HCT116 (cell line): Measurements from ENCODE around the gene TESPA1. TPM values are rescaled to one million over a fixed set of nuclear protein-coding genes. Genes with fewer than 3 reads are reported as not detected.

Experiments
- ATAC-seq: fragments of 200-7000 bp; cut with Tn5 transposase; 2 replicates; pipeline ENCODE4 v1.9.1; 2020; ENCODE audit warnings: mild to moderate bottlenecking, moderate library complexity
- BruUV-seq: library from RNA; stranded (reverse); fragments of 400-500 nt; replicated peaks from 2 replicates; lab custom pipeline; 2021; lab: Mats Ljungman, UMichigan
- CTCF ChIA-PET: fragments of 300-600 bp; sonication (Branson Sonifier 250); formaldehyde crosslinking; loops from one replicate; lab custom pipeline; 2021; ENCODE audit warnings: antibody characterized with exemption; lab: Charles Lee
- POLR2A ChIA-PET: fragments of 300-600, 350-600 bp; sonication (Branson Sonifier 250); formaldehyde crosslinking; loops from one replicate; lab custom pipeline; 2021; ENCODE audit warnings: antibody characterized with exemption; lab: Charles Lee
- RAD21 ChIA-PET, 2 experiments: fragments of 300-600 bp; sonication (Branson Sonifier 250); formaldehyde crosslinking; loops; one replicate each; lab custom pipeline; 2023; ENCODE audit warnings: low total read pairs in 2 of 2; ENCODE audit not compliant: uncharacterized antibody in 2 of 2, unreplicated experiment in 2 of 2, low non-redundant PET in 1 of 2; lab: Charles Lee
- DNase-seq: peaks from one replicate; pipeline ENCODE4 v3.0.0-alpha.2; 2010; ENCODE audit warnings: low read depth, low spot score
- H2AFZ ChIP-seq: fragments of 200-600 bp; shearing (Covaris generic), sonication (generic); 2 replicates; pipeline ENCODE4 v1.6.1; 2017; ENCODE audit warnings: low read depth, mixed run types, mixed read lengths, antibody characterized with exemption, low read length; ENCODE audit not compliant: poor library complexity, severe bottlenecking
- H3K27ac ChIP-seq: 2 replicates; pipeline ENCODE4 v1.5.1; 2012; ENCODE audit warnings: low read depth, low read length
- H3K27me3 ChIP-seq: fragments of 200-600 bp; sonication (generic); 2 replicates; pipeline ENCODE4 v1.6.1; 2016; ENCODE audit warnings: mixed run types, low read length, mixed read lengths; ENCODE audit not compliant: insufficient read depth
- H3K36me3 ChIP-seq, 2 experiments: fragments of 200-500 bp in 1 of 2; fragments of 200-600 bp in 1 of 2; sonication (Bioruptor generic) in 1 of 2; sonication (generic) in 1 of 2; 2 replicates each; pipeline versions ENCODE4 v1.5.1 to v1.6.1; 2014 to 2016; ENCODE audit warnings: low read length in 2 of 2, inconsistent platforms in 1 of 2, mixed read lengths in 1 of 2, mixed run types in 1 of 2; ENCODE audit not compliant: insufficient read depth in 2 of 2, control insufficient read depth in 1 of 2
- H3K4me1 ChIP-seq, 2 experiments: fragments of 200-600 bp in 1 of 2; sonication (generic) in 1 of 2; 2 replicates each; pipeline versions ENCODE4 v1.5.1 to v1.6.1; 2012 to 2017; ENCODE audit warnings: low read length in 2 of 2, inconsistent platforms in 1 of 2, mild to moderate bottlenecking in 1 of 2, mixed read lengths in 1 of 2, mixed run types in 1 of 2, moderate library complexity in 1 of 2; ENCODE audit not compliant: insufficient read depth in 2 of 2, control insufficient read depth in 1 of 2
- H3K4me2 ChIP-seq: fragments of 200-600 bp; sonication (generic); 2 replicates; pipeline ENCODE4 v1.6.1; 2017; ENCODE audit warnings: mixed run types, low read length, mixed read lengths
- H3K4me3 ChIP-seq, 2 experiments: fragments of 200-600 bp in 1 of 2; sonication (generic) in 1 of 2; replicated peaks in 1 of 2; 2 replicates each; pipeline ENCODE4 v1.5.1; 2011 to 2016; ENCODE audit warnings: low read length in 2 of 2, control low read depth in 1 of 2, low read depth in 1 of 2, mild to moderate bottlenecking in 1 of 2, mixed read lengths in 1 of 2, mixed run types in 1 of 2
- H3K79me2 ChIP-seq: fragments of 200-600 bp; sonication (generic); 2 replicates; pipeline ENCODE4 v1.6.1; 2017; ENCODE audit warnings: mild to moderate bottlenecking, mixed run types, low read length, moderate library complexity, mixed read lengths; ENCODE audit not compliant: insufficient read depth
- H3K9ac ChIP-seq: fragments of 200-600 bp; sonication (generic); 2 replicates; pipeline ENCODE4 v1.6.1; 2016; ENCODE audit warnings: low read length, mixed read lengths
- H3K9me2 ChIP-seq: fragments of 200-600 bp; sonication (generic), shearing (Covaris generic); 2 replicates; pipeline ENCODE4 v1.6.1; 2017; ENCODE audit warnings: mixed run types, mild to moderate bottlenecking, moderate library complexity; ENCODE audit not compliant: insufficient read depth
- H3K9me3 ChIP-seq, 2 experiments: fragments of 200-500 bp in 1 of 2; fragments of 200-600 bp in 1 of 2; sonication (Bioruptor generic) in 1 of 2; sonication (generic) in 1 of 2; 2 replicates each; pipeline ENCODE4 v1.6.1; 2014 to 2017; ENCODE audit warnings: low read length in 2 of 2, mixed read lengths in 2 of 2, inconsistent platforms in 1 of 2, low read depth in 1 of 2, mild to moderate bottlenecking in 1 of 2, mixed run types in 1 of 2, moderate library complexity in 1 of 2; ENCODE audit not compliant: control insufficient read depth in 1 of 2, insufficient read depth in 1 of 2
- H4K20me1 ChIP-seq: fragments of 200-600 bp; sonication (generic), shearing (Covaris generic); 2 replicates; pipeline ENCODE4 v1.6.1; 2017; ENCODE audit warnings: mixed run types, mild to moderate bottlenecking, moderate library complexity; ENCODE audit not compliant: insufficient read depth
- ATF3 ChIP-seq: IDR thresholded peaks from 2 replicates; pipeline ENCODE4 v1.6.1; 2012
- CTCF ChIP-seq, 3 experiments: fragments of 200-600 bp in 1 of 3; sonication (generic) in 1 of 3; IDR thresholded peaks in 2 of 3; conservative IDR thresholded peaks in 1 of 3; 2 replicates each; pipeline ENCODE4 v1.5.1; 2012 to 2017; ENCODE audit warnings: low read depth in 2 of 3, low read length in 2 of 3, antibody characterized with exemption in 1 of 3, borderline replicate concordance in 1 of 3, control low read depth in 1 of 3, mild to moderate bottlenecking in 1 of 3, mixed read lengths in 1 of 3, mixed run types in 1 of 3, moderate library complexity in 1 of 3; ENCODE audit not compliant: insufficient read depth in 1 of 3
- ELF1 ChIP-seq: IDR thresholded peaks from 2 replicates; pipeline ENCODE4 v1.6.1; 2012; ENCODE audit warnings: low read depth, borderline replicate concordance
- EZH2phosphoT487 ChIP-seq: fragments of 200-600 bp; IDR thresholded peaks from 2 replicates; pipeline ENCODE4 v1.6.1; 2018; ENCODE audit warnings: antibody characterized with exemption, borderline replicate concordance
- POLR2A ChIP-seq: IDR thresholded peaks from 2 replicates; pipeline ENCODE4 v1.7.0; 2011; ENCODE audit warnings: borderline replicate concordance; ENCODE audit not compliant: insufficient read depth, insufficient read length; ENCODE audit errors: extremely low read depth
- POLR2AphosphoS5 ChIP-seq: IDR thresholded peaks from 2 replicates; pipeline ENCODE4 v1.6.1; 2011; ENCODE audit warnings: mild to moderate bottlenecking, low read depth, low read length, moderate library complexity
- RAD21 ChIP-seq: IDR thresholded peaks from 2 replicates; pipeline ENCODE4 v1.6.1; 2012; ENCODE audit warnings: low read depth, mild to moderate bottlenecking
- SIN3A ChIP-seq: IDR thresholded peaks from 2 replicates; pipeline ENCODE4 v1.6.1; 2012; ENCODE audit warnings: low read depth
- SP1 ChIP-seq: IDR thresholded peaks from 2 replicates; pipeline ENCODE4 v1.6.1; 2012; ENCODE audit warnings: low read depth
- YY1 ChIP-seq: IDR thresholded peaks from 2 replicates; pipeline ENCODE4 v1.6.1; 2011; ENCODE audit warnings: low read length, low read depth, moderate library complexity, mild to moderate bottlenecking; ENCODE audit not compliant: insufficient replicate concordance; ENCODE audit errors: extremely low read depth
- ZFX ChIP-seq: fragments of 450-650 bp; IDR thresholded peaks from 2 replicates; pipeline ENCODE4 v1.6.1; 2017
- ZNF274 ChIP-seq: fragments of 200-500 bp; sonication (Bioruptor generic); IDR thresholded peaks from 2 replicates; pipeline ENCODE4 v1.6.1; 2014; ENCODE audit warnings: mild to moderate bottlenecking, low read depth, low read length, inconsistent platforms
- intact Hi-C: fragments of 100-400 bp; cut with micrococcal nuclease; formaldehyde crosslinking; loops from 2 replicates; pipeline ENCODE4 v1.10.0; 2022
- total RNA-seq: library from RNA; stranded (reverse); gene quantifications from one replicate; pipeline ENCODE4 v1.2.1, GENCODE V29; 2021; ENCODE audit not compliant: unreplicated experiment

TESPA1 gene
- total RNA-seq, 1 experiment from 2014 or later = 0.27 TPM

DNA sequence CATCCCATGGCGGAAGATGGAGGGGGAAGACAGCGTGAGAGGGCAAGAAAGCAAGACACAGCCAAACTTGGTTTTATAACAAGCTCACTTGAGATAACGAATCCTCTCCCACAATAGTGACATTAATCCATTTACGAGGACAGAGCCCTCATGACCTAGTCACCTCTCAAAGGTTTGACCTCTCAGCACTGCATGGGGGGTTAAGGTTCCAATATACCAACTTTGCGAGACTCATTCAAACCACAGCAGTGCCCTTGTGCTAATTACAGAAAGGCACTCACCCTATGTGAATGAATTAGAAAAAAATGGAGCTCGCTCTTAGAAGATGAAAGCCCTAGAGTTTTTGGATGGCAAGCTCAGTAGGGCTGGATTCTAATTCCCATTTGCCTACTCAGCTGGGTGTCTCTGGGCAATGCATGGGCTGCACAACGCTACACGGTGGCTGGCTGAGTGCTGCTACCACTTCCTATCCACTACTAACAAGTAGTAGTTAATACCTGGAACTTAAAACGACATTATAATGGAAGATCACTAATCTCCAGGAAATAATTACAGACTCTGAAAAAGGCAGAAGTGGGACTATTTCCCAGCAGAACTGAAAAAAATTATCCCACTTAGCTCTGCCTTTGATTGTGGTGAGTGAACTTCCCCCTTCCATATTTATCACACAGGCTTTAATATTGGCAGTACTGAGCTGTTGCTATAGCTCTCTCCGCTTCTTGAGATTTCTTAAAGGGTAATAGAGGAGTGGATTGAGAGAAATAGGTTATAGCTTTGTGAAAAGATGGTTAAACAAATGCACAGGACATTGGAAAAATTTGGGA is 27.5 kb downstream of the TESPA1 start:
- Histone ChIP-seq H3K27me3 (peaks cover 78% of the 10 kb centered on the region), H3K27ac (no peak overlapping the region), H3K4me2 (no peak overlapping the region), H4K20me1 (no peaks in the 10 kb centered on the region), H3K9ac (no peak overlapping the region), H3K79me2 (no peaks in the 10 kb centered on the region), H3K4me1 (no peaks in the 10 kb centered on the region), H3K36me3 (no peaks in the 10 kb centered on the region), H3K4me3 (no peak overlapping the region), H3K9me2 (no peaks in the 10 kb centered on the region), H3K9me3 (no peaks in the 10 kb centered on the region), H2AFZ (no peak overlapping the region)
- no peak for DNase-seq
- intact Hi-C loops = loop anchor here (5.0 kb wide), 1 partner anchor 360 kb away; no protein-coding TSS in a partner anchor
- RAD21 ChIA-PET = interaction anchor here in 1 of 2 experiments (0.7 kb wide), 1 partner anchor 198 kb away, joined by 5 read pairs; no protein-coding TSS in a partner anchor
- POLR2A ChIA-PET = no interaction called here
- no peak for TF ChIP-seq ELF1
- no peak for TF ChIP-seq ZFX
- no peak for TF ChIP-seq YY1
- no peak for TF ChIP-seq SP1
- no peak for TF ChIP-seq RAD21
- TF ChIP-seq POLR2AphosphoS5 = no peak
- no peak for TF ChIP-seq EZH2phosphoT487
- no peak for TF ChIP-seq ATF3
- BruUV-seq = no TSS peak
- ATAC-seq = no peak
- CTCF ChIA-PET = interaction anchor here (0.9 to 6.3 kb wide), 11 partner anchors 36 to 377 kb away, joined by 3 to 85 read pairs (median 5); partner anchors contain the start of gene MUCL1

DNA sequence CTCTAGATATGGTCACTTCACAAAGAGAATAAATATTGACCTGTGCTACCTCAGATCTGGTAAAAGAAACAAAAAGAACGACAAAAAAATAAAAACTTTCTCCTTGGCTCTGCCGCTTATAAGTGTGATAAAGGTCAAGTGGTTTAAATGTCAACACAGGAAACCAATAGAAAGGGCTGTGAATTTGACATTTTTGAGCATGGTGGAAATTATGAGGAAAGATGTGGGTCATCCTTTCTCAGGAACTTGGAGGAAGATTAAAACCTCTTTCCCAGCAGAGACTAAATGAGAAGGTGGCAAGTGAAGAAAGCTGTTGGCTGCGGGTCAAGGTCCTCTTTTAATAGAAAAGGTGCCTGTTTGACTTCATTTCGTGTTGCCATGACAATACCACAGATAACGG is 28.2 kb downstream of the TESPA1 start:
- Histone ChIP-seq H3K27ac (no peak overlapping the region), H3K9me2 (no peaks in the 10 kb centered on the region), H3K4me1 (no peaks in the 10 kb centered on the region), H3K27me3 (peaks cover 72% of the 10 kb centered on the region), H3K79me2 (no peaks in the 10 kb centered on the region), H3K9me3 (no peaks in the 10 kb centered on the region), H3K36me3 (no peaks in the 10 kb centered on the region), H4K20me1 (no peaks in the 10 kb centered on the region), H3K4me2 (no peak overlapping the region), H3K9ac (no peak overlapping the region), H2AFZ (no peak overlapping the region), H3K4me3 (no peak overlapping the region)
- DNase-seq (no peak), ATAC-seq (no peak)
- intact Hi-C loops = loop anchor here (5.0 kb wide), 1 partner anchor 359 kb away; no protein-coding TSS in a partner anchor
- BruUV-seq = no TSS peak
- CTCF ChIA-PET = interaction anchor here (0.9 to 6.3 kb wide), 11 partner anchors 37 to 376 kb away, joined by 3 to 85 read pairs (median 5); no protein-coding TSS in a partner anchor
- POLR2A ChIA-PET = no interaction called here
- RAD21 ChIA-PET = no interaction called here
- no peak for TF ChIP-seq SIN3A
- TF ChIP-seq ZFX = no peak
- TF ChIP-seq RAD21 = no peak
- no peak for TF ChIP-seq ATF3
- no peak for TF ChIP-seq EZH2phosphoT487
- TF ChIP-seq ELF1 = no peak
- no peak for TF ChIP-seq SP1
- no peak for TF ChIP-seq ZNF274
- no peak for TF ChIP-seq POLR2A
- TF ChIP-seq YY1 = no peak
- TF ChIP-seq CTCF (IDR thresholded peaks at IDR 0.05 in 2 of 3, conservative IDR thresholded peaks at IDR 0.05 in 1 of 3; ENCODE audit: borderline replicate concordance in 1 of 3, insufficient read depth in 1 of 3, low read depth in 2 of 3, low read length in 2 of 3) = no peak
